Activated naive CD4-positive, alpha-beta T cell (primary cell): ENCODE results near the gene SLC16A10.
"Not testable (repeated sequence)": the region's sequence is repeated elsewhere in the genome, so short reads cannot be mapped to it uniquely, and the experiment has no call there.

Experiments
- DNase-seq, 4 experiments: peaks; one replicate each; lab custom pipeline; 2025; lab: John Stamatoyannopoulos, UW

SLC16A10 gene, protein sequence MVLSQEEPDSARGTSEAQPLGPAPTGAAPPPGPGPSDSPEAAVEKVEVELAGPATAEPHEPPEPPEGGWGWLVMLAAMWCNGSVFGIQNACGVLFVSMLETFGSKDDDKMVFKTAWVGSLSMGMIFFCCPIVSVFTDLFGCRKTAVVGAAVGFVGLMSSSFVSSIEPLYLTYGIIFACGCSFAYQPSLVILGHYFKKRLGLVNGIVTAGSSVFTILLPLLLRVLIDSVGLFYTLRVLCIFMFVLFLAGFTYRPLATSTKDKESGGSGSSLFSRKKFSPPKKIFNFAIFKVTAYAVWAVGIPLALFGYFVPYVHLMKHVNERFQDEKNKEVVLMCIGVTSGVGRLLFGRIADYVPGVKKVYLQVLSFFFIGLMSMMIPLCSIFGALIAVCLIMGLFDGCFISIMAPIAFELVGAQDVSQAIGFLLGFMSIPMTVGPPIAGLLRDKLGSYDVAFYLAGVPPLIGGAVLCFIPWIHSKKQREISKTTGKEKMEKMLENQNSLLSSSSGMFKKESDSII

GRCh38 chr6:111087106-111087835, at the start of gene SLC16A10:
TSS of gene SLC16A10 (plus strand) at chr6:111087503. CDS start at chr6:111087753, 250 bp downstream.
- DNase-seq, result peak; percentile 51 to 84 (median 66)

DNA sequence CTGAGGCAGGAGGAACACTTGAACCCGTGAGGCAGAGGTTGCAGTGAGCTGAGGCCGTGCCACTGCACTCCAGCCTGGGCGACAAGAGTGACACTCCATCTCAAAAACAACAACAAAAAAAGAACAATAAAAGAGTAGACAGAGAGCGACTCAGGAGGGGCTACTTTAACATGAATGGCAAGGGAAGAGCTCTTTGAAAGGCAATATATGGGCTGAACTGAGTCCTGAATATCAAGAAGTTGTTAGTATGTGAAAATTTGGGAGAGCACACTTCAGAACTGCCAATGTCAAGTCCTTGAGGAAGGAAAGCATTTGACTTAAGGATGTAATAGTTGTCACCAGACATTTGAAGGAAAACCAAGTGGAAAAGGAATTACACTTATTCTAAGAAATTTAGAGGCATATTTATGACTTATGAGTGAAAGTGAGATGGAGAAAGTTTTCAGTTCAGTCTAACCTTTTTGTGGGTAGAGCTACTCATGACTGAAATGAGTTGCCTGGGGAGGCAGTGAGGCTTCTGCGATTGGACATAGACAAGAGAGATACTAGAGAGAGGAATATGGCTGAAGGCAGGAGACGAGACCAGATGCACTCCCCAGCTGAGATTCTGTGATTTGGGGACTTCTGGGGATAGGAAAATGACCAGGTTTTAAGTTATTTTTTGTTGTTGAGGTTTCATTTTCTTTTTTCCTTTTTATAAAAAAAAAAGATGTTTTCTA, 48.6 kb upstream of the SLC16A10 start:
- DNase-seq, result no peak

- DNase-seq, result no peak
Observed at GRCh38 chr6:111041917-111042316, 45.4 kb upstream of the SLC16A10 start.

DNA sequence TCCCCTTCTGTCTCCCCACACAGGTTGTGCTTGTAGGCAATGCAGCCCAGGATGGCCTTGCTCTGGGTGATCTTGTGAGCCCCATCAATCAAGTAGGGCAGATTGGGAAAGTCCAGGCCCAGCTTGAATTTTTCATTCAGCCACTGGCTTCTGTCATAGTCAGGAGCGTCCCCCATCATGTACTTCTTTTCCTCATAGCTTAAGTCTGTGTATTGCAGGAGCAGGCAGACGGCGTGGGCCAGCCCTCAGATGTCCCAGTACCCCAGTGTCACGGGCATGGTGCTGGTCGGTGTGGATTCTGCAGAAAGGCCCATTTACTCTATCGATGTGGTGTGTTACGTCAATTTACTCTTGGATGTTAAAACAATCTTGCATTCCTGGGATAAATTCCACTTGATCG, 40.1 kb upstream of the SLC16A10 start:
- no peak for DNase-seq

DNA sequence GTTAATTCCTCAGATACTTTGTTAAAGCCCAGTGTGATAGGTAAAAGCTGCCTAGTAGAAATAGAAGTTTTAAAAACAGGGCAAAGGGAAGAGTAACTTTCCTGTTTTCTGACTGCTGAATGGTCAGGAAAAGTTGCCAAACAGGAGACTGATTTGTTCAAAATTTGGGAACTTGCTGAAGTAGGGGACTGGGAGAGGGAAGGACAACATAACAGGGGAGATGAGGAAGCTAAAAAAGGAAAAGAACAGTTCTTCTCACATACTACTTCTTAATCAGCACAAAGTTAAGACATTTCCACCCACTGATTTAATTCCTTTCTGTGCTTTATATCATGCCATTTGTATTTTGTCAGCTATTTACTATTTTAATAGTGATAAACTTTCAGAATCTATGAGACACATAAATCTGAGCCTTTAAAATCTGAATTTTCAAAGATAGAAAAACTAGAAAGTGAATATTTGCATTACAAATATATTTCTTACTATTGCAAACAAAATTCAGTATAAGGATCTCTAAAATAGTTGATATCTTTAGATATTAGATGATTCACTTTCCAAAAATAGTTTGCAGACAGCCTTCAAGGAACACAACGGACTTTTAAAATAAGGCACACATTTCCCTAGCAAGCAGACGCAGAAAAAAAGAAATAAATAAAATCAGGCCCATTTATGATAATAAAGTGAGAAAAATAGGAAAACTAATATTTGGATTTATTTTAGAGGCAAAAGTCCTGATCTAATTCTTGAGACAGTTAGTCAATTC, 36.9 kb upstream of the SLC16A10 start:
- no peak for DNase-seq

GRCh38 chr6:111052171-111052570, 35.1 kb upstream of the SLC16A10 start:
- DNase-seq, result no peak

DNA sequence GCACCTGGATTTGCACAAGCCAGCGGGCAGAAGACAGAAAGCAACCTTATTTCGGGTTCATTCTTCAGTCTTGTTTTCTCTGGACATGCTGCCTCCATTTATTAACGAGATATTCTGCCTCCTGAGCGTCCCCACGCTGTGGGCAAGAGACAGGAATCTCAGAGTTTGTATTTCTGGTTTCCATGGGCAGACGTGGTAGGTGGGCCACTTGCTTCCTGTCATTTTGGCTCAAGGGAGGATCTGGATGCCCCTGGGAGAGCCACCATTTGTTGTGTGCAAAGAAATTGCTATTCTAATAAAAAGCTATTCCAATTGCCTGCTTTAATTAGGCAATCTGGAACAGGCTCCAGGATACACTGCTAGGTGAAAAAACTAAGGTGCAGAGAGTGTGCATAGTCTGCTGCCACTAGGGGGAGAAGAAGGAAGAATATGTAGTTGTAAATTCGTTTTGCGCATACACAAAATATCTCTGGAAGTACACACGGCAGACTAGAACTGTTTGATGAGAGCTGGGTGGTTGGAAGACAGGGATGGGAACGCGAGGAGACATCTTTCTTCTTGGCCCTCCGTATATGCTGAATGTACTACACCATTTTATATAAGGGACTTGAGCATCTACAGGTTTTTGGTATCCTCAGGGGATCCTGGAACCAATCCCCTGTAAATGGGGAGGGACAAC, 30.1 kb upstream of the SLC16A10 start:
- DNase-seq, result peak in 1 of 4 experiments; percentile 5

DNA sequence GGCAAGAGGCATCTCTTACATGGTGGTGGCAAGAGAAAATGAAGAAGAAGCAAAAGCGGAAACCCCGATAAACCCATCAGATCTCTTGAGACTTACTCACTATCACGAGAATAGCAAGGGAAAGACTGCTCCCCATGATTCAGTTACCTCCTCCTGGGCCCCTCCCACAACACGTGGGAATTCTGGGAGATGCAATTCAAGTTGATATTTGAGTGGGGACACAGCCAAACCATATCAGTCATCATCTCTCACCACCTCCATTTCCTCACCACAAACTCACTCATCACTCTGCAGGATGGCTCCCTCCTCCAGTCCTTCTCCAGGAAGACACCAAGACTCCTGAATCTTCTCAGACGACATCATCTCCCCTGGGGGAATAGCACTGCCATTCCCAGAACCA, 25.8 kb upstream of the SLC16A10 start:
- DNase-seq, result no peak

- not testable (repeated sequence) for DNase-seq
Observed at GRCh38 chr6:111061985-111062384, 25.3 kb upstream of the SLC16A10 start.

DNA sequence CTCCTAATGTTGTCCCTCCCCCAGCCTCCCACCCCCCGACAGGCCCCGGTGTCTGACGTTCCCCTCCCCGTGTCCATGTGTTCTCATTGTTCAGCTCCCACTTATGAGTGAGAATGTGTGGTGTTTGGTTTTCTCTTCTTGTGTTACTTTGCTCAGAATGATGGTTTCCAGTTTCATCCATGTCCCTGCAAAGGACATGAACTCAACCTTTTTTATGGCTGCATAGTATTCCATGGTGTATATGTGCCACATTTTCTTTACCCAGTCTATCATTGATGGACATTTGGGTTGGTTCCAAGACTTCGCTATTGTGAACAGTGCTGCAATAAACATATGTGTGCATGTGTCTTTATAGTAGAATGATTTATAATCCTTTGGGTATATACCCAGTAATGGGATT, 24.4 kb upstream of the SLC16A10 start:
- not testable (repeated sequence) for DNase-seq

DNA sequence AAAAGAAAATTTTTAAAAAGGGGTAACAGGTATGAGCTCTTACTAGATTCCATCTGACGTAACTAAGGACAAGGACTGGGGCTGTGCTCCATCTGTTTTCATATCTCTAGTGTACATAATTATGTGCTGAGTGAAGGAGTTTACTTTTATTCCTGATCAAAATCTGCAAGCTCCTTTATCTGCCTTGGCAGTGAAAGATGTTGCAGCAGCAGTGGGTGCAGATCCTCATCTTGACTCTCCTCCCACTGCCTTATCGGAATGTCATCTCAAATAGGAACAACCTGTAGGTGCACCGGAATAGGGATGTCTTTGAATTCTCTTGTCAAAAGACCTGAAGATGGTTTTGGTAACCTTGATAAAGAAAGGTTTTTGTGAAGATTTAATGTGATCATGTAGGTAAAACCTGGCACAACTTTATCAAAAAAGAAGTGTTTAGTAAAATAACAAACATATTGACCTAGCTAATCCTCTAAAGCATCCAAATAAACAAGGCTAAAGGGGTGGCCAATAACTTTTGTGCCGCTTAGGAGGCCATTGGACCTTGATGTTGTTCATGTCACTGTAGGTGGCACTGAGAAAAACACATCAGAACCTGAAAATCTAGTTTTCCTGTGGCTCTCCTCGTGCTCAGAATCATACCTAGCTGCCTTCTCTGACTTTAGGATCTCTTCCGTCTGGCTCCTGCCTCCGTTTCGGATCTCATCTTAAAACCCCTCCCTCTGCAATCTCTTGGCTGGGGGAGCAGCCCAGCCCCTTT, 19.0 kb upstream of the SLC16A10 start:
- DNase-seq, result no peak

DNA sequence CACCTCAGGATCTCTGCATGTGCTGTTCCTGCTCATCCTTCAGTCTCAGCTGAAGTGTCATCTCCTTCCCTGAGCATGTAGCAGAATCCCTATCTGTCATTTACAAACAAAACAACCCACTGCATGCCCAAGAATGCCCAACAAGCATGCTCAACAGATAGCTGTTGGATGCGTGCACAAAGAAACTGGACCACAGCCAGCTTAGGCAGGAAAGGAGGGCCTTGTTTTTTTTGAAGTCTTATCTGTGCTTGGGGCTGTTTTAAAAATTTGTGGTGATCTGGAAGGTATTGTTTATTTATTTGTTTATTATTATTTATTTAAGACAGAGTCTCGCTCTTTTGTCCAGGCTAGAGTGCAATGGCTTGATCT, 18.5 kb upstream of the SLC16A10 start:
- no peak for DNase-seq

- no peak for DNase-seq
Observed at GRCh38 chr6:111069382-111070104, 17.8 kb upstream of the SLC16A10 start.

- no peak for DNase-seq
Observed at GRCh38 chr6:111070105-111071005, 16.9 kb upstream of the SLC16A10 start.

- DNase-seq, result no peak
Observed at GRCh38 chr6:111072801-111073360, 14.4 kb upstream of the SLC16A10 start.

- no peak for DNase-seq
Observed at GRCh38 chr6:111074311-111074710, 13.0 kb upstream of the SLC16A10 start.

DNA sequence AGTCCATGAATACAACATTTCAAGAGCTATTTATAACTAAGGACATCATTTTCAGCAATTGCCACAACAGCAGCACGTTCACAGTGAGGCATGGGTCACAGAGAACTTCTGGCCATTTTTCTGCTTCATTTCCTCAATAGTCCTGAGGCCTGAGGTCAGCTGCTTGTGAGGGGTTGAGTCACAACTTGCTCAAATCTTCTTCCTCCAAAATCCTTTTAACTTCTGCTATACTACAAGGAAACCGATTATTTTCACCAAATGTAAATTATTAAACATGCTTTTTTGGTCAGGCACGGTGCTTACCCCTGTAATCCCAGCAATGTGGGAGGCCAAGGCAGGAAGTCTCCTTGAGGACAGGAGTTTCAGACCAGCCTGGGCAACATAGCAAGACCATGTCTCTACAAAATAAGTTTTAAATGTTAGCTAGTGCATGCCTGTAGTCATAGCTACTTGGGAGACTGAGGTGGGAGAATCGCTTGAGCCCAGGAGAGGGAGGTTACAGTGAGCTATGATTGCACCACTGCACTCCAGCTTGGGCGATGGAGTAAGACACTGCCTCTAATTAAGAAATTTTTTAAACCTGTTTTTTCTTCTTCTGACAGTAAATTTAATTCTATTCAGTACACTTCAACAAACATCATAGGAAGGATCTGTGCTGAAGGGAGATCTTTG, 11.1 kb upstream of the SLC16A10 start:
- no peak for DNase-seq

- DNase-seq, result no peak
Observed at GRCh38 chr6:111080698-111081097, 6.6 kb upstream of the SLC16A10 start.
